HFFc6 (cell line): ENCODE measurements around the gene SPRN. TPM values are rescaled to one million over a fixed set of nuclear protein-coding genes. Genes with fewer than 3 reads are reported as not detected.

Experiments
- DNase-seq: peaks from one replicate; pipeline ENCODE4 v3.0.0-alpha.2; 2018
- H3K27ac Mint-ChIP-seq: 2 replicates; pipeline ENCODE4 v1.8.0; 2020; ENCODE audit warnings: mild to moderate bottlenecking, mixed read lengths
- H3K27me3 Mint-ChIP-seq: 2 replicates; pipeline ENCODE4 v1.8.0; 2021; ENCODE audit warnings: mild to moderate bottlenecking, moderate library complexity, mixed read lengths; ENCODE audit not compliant: insufficient read depth
- H3K36me3 Mint-ChIP-seq: 2 replicates; pipeline ENCODE4 v1.8.0; 2021; ENCODE audit warnings: low read depth, mixed read lengths
- H3K4me1 Mint-ChIP-seq: 2 replicates; pipeline ENCODE4 v1.8.0; 2020; ENCODE audit warnings: low read depth, mixed read lengths
- H3K4me3 Mint-ChIP-seq: 2 replicates; pipeline ENCODE4 v1.8.0; 2020; ENCODE audit warnings: mild to moderate bottlenecking, moderate library complexity, mixed read lengths
- H3K9me3 Mint-ChIP-seq: 2 replicates; pipeline ENCODE4 v1.8.0; 2020; ENCODE audit warnings: mild to moderate bottlenecking, mixed read lengths
- total RNA-seq, 6 experiments: library from RNA; stranded (reverse); fragmentation: NEBNext Ultra II Directional; extraction: Animal tissue kit (Norgen Biotek cat#: 25700); gene quantifications; 2 replicates in 1 of 6; 3 replicates in 5 of 6; pipeline ENCODE4 v1.2.3, GENCODE V29; 2021
- TF ChIP-seq, protein P1 (sequence below): fragments of 200-600 bp; sonication (generic); IDR thresholded peaks from 2 replicates; pipeline ENCODE4 v1.5.0; 2021; ENCODE audit warnings: antibody characterized with exemption, mild to moderate bottlenecking

The SPRN gene
- total RNA-seq, 6 experiments from 2014 or later: 0.31 to 2.9 (median 0.40) TPM

DNA sequence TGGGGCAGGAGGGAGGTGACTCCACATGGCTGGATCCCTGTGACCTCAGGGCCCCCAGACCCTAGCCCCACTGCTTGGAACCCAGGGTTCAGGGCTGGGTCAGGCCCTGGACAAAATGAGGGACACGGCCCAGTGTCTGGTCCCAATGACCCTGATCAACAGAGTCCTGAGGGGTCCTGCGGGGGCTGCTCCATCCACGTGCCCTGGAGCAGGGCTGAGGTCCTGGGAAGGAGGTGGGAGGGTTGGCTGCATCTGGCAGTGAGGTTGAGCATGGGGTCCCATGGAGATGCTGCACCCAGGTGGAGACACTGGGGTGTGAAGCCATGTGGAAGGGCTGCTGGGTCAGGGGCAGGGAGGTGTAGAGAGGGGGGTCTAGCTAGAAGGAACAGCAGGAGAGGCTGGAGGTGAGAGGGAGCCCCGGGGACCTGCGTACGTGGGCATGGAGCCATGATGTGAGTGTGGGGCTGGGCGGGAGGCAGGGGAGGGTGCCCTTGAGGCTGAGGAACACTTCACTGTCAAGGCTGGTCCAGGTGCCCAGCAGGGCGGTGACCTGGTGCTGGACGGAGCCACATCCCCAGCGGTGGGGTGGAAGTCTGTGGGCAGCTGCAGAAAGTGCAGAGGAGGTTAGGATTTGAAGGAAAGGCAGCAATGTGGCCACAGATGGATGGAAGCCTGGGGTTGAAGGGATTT is 29.9 kb upstream of the SPRN start:
- H3K9me3 Mint-ChIP-seq: peaks cover 2% of the 10 kb centered on the region
- peaks cover 2% of the 10 kb centered on the region; the same call in 1 of the 2 replicates for H3K27me3 Mint-ChIP-seq

DNA sequence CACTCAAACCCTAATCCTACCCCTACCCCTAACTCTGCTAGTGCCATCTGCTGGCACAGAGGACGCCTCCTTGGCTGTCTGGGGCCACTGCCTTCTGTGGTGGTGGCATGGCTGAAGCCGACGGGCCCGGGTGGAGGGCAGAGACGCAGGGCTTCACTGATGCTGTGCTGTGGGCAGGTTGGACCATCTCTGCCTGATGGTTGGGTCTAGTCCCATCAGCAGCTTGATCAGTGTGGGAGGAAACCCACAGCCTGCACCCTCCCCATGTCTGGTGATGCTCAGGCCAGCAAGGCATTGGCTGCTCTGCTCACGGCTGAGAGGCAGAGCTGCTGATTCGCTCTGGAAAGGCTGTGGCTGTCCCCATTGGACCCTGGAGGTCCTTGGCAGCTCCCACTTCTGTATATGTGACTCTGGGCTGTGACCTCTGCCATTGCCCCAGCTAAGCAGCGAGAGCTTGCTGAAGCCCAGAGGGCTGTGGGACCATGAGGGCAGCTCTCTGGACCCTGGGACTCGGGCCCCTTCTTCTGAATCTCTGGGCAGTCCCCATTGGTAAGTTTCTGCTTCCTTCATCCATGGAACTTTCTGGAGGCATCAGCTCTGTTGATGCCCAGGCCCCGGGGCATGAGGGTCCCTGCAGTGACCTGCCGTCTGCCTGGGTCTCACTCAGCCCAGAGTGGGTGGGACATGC is 29.2 kb upstream of the SPRN start, which contains the start of gene SCART1:
Gene SCART1 (plus strand): TSS at position 430 of the 688 bp plus-strand sequence. CDS start 53 bp downstream, at position 483.
- Mint-ChIP-seq H3K4me1 (no peaks in the 10 kb centered on the region), H3K36me3 (peaks cover 14% of the 10 kb centered on the region), H3K9me3 (peaks cover 8% of the 10 kb centered on the region), H3K4me3 (no peak within 1 kb of the TSS), H3K27ac (no peak within 1 kb of the TSS), H3K27me3 (peaks cover 2% of the 10 kb centered on the region; the same call in 1 of the 2 replicates)
- DNase-seq: no peak
- TF ChIP-seq, protein P1, sequence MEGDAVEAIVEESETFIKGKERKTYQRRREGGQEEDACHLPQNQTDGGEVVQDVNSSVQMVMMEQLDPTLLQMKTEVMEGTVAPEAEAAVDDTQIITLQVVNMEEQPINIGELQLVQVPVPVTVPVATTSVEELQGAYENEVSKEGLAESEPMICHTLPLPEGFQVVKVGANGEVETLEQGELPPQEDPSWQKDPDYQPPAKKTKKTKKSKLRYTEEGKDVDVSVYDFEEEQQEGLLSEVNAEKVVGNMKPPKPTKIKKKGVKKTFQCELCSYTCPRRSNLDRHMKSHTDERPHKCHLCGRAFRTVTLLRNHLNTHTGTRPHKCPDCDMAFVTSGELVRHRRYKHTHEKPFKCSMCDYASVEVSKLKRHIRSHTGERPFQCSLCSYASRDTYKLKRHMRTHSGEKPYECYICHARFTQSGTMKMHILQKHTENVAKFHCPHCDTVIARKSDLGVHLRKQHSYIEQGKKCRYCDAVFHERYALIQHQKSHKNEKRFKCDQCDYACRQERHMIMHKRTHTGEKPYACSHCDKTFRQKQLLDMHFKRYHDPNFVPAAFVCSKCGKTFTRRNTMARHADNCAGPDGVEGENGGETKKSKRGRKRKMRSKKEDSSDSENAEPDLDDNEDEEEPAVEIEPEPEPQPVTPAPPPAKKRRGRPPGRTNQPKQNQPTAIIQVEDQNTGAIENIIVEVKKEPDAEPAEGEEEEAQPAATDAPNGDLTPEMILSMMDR: no peak

More for the DNA sequence above, 29.9 kb upstream of the SPRN start:
- no peak overlapping the region for H3K27ac Mint-ChIP-seq
- no peaks in the 10 kb centered on the region for H3K4me1 Mint-ChIP-seq
- no peak for DNase-seq
- peaks cover 11% of the 10 kb centered on the region for H3K36me3 Mint-ChIP-seq
- no peak overlapping the region for H3K4me3 Mint-ChIP-seq
- TF ChIP-seq, protein P1: no peak

DNA sequence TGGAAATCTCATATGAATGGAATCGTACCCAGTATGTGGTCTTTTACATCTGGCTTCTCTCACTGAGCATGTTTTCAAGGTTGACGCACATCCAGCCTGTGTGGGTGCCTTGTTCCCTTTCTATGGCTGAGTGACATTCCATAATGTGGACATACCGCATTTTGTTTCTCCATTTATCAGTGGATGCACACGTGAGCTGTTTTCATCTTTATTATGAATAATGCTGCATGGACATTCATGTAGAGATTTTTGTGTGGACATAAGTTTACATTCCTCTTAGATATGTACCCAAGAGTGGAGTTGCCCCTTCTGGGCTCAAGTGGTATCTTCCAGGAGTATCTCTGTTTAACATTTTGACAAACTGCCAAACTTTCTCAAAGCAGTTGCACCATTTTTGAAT is 28.0 kb upstream of the SPRN start:
- TF ChIP-seq, protein P1: 0 out of 2 replicates have a peak, but pooled peaks have one; percentile 14
- peaks cover 21% of the 10 kb centered on the region for H3K9me3 Mint-ChIP-seq
- H3K36me3 Mint-ChIP-seq: peaks cover 23% of the 10 kb centered on the region
- H3K27me3 Mint-ChIP-seq: peaks cover 2% of the 10 kb centered on the region; the same call in 1 of the 2 replicates
- H3K27ac Mint-ChIP-seq: no peak overlapping the region
- DNase-seq: no peak
- no peaks in the 10 kb centered on the region for H3K4me1 Mint-ChIP-seq
- H3K4me3 Mint-ChIP-seq: no peak overlapping the region

DNA sequence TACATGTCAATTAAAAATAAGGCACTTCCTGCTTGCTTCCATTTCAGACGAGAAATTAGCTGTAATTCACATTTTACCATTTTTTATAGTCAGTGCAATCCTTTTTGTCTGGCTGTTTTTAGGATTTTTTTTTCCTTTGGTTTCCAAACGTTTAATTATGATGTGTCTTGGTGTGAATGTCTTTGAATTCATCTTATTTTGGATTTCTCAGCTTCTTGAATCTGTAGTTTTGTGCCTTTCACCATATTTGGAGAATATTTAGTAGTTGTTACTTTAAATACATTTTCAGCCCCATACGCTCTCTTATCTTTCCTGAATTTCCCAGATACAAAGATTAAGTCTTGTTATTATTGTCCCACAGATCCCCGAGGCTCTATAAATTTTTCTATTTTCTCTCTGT is 26.9 kb upstream of the SPRN start:
- H3K9me3 Mint-ChIP-seq: peaks cover 31% of the 10 kb centered on the region
- H3K36me3 Mint-ChIP-seq: peaks cover 34% of the 10 kb centered on the region
- H3K27me3 Mint-ChIP-seq: peaks cover 2% of the 10 kb centered on the region; the same call in 1 of the 2 replicates
- DNase-seq: no peak
- TF ChIP-seq, protein P1: no peak
- H3K4me3 Mint-ChIP-seq: no peak overlapping the region
- no peaks in the 10 kb centered on the region for H3K4me1 Mint-ChIP-seq
- H3K27ac Mint-ChIP-seq: no peak overlapping the region

DNA sequence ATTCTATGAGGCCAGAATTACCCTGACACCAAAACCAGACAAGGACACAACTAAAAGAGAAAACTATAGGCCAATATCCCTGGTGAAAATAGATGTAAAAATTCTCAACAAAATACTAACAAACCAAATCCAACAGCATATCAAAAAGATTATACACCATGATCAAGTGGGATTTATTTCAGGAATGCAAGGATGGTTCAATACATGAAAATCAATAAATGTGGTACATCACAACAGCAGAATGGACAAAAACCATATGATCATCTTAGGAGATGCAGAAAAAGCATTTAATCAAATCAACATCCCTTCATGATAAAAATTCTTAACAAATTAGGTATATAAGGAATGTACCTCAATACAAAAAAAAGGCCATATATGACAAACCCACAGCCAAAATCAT is 23.7 kb upstream of the SPRN start:
- no peaks in the 10 kb centered on the region for H3K4me1 Mint-ChIP-seq
- peaks cover 39% of the 10 kb centered on the region for H3K36me3 Mint-ChIP-seq

More for the DNA sequence above, 23.7 kb upstream of the SPRN start:
- no peak overlapping the region for H3K27ac Mint-ChIP-seq
- peaks cover 45% of the 10 kb centered on the region for H3K9me3 Mint-ChIP-seq
- no peak overlapping the region for H3K4me3 Mint-ChIP-seq
- no peak for DNase-seq
- H3K27me3 Mint-ChIP-seq: peaks cover 6% of the 10 kb centered on the region; the same call in 1 of the 2 replicates
- TF ChIP-seq, protein P1: no peak
